HG03571 (cell line): Measurements from ENCODE around the gene SSB.
A peak's percentile ranks its signal among the peaks of the same experiment; 100 is the strongest.
"Not testable (repeated sequence)": the region's sequence is repeated elsewhere in the genome, so short reads cannot be mapped to it uniquely, and the experiment has no call there.

Source experiments
- ATAC-seq: cut with Tn5 transposase; IDR thresholded peaks from one replicate; pipeline ENCODE4 v1.9.1; 2021; ENCODE audit not compliant: unreplicated experiment

The SSB gene

DNA sequence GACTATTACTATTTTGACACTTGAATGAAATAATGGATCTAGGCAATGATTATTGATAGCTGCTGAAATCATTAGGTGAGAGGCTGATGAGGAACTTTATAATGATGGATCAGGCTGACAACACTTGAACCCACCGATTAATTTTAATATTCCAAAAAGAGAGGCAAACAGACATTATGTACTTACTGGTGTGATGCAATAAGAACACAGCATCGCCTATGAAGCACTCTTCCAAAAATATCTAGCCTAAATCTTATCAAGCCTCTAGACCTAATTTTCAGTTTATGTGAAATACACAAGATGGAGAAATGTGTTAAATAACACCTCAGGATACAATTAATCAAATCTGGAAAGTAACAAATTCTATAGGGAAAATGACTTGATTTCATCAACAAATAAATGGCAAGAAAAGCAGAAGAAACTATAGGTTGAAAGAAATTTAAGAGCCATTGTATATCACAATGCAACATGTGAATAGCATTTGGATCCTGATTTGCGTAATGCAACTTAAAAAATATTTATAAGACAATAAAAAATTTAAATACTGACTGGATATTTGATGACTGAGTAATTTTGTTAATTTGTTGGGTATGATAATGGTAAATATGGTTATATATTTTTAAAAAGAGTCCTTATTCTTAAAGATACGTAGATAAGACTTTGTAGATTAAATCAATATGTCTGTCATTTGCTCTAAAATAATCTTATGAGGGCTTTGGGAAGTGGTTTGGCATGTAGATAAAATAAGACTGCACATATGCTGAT lies 17.2 kb upstream of the SSB start:
- no peak for ATAC-seq

GRCh38 chr2:169782513-169782912 lies 16.2 kb upstream of the SSB start:
- ATAC-seq = no peak

DNA sequence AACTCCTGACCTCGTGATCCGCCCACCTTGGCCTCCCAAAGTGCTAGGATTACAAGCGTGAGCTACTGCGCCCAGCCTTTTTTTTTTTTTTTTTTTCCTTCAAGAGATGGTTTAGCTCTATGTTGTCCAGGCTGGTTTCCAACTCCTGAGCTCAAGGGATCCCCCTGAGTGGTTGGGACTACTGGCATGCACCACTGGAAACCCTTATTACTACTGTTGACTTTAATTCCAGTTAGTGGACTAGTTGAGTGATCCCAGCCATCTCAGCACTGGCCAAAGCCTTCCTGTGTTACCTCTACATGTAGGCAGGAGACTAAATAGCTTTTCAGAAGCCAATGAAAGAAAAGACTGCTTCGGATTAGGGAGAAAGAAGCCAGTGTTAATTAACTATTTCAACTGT lies 8.1 kb upstream of the SSB start:
- no peak for ATAC-seq

- ATAC-seq = no peak
Measured at GRCh38 chr2:169795181-169795580, 3.5 kb upstream of the SSB start.

DNA sequence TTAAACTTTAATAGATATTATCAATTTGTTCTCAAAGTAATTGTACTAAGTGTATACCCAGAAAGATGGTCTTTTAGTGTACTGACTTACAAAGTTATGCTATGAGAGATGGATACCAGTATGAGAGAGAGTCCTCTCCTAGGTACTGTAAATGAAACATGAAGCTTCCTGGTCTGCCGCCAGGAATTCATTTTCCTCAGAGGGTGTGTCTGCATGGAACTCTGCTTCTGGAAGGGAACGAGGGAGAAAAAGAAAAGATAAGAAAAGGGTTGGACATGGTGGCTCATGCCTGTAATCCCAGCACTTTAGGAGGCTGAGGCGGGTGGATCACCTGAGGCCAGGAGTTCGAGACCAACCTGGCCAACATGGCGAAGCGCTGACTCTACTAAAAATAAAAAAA lies 2.2 kb upstream of the SSB start:
- ATAC-seq = no peak

GRCh38 chr2:169797601-169798000 lies 1.1 kb upstream of the SSB start:
- ATAC-seq = no peak

DNA sequence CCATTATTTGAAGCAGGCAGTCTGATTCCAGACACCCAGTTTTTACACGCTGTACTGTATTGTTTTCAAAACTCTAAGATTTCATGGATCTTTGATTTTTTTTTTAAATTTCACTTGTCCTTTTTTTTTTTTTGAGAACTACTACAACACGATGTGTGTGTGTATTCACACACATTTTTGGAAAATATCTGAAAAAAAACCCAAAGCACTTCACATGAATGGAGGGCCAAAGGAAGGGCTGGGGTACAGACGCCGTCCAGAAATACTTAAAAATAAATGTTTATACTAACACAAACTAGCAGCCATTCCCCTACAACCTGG lies 314 bp upstream of the SSB start:
- ATAC-seq = no peak

DNA sequence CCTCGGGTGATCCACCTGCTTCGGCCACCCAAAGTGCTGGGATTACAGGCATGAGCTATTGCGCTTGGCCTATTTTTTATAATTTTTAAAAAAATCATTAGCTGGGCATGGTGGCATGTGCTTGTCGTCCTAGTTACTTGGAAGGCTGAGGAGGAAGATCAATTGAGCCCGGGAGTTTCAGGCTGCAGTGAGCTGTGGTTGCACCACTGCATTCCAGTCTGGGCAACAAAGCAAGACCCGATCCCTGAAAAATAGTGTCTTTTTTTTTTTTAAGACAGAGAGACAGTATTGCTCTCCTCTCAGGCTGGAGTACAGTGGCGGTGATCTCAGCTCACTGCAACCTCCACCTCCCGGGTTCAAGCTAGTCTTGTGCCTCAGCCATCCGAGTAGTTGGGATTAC lies 4.8 kb downstream of the SSB start:
- ATAC-seq = no peak

GRCh38 chr2:169806586-169806985 lies 7.9 kb downstream of the SSB start:
- no peak for ATAC-seq

DNA sequence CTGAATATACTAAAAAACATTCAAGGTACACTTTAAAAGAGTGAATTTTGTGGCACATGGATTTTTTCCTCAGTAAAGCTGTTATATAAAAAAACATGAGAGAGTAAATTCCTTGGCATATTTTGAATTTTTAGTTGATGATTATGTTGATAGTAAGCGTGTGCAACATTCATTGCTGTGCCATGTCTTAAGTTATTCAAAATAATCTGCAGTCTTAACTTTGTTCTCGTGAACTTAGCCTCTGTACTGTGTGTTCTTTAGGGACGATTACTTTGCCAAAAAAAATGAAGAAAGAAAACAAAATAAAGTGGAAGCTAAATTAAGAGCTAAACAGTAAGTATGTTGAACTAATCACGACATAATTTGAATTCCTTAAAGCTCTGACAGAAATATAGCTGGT lies 9.6 kb downstream of the SSB start:
- ATAC-seq = no peak

- ATAC-seq = no peak
Measured at GRCh38 chr2:169815849-169816248, 17.2 kb downstream of the SSB start.

DNA sequence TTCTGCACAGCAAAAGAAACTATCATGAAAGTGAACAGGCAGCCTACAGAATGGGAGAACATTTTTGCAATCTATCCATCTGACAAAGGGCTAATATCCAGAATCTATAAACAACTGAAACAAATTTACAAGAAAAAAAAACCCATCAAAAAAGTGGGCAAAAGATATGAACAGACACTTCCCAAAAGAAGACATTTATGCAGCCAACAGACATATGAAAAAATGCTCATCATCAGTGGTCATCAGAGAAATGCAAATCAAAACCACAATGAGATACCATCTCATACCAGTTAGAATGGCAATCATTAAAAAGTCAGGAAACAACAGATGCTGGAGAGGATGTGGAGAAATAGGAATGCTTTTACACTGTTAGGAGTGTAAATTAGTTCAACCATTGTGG lies 18.3 kb downstream of the SSB start:
- not testable (repeated sequence) for ATAC-seq

- not testable (repeated sequence) for ATAC-seq
Measured at GRCh38 chr2:169817369-169817768, 18.7 kb downstream of the SSB start.

DNA sequence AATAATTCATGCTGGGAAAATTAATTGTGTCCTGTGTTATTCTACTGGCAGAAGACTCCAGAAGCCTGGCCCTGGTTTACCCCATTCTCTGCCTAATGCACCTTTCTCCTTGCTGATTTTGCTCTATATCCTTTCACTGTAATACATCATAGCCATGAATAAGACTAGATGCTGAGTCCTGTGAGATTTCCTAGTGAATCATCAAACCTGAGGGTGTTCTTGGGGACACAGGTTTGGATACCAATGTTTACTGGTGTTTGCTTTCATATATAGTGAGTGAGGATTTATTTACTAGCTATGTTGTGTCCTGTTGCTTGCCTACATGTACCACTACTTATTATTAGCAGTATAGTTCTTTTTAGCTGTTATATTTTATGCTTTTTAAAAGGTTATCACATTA lies 19.6 kb downstream of the SSB start:
- ATAC-seq = no peak

- ATAC-seq = no peak
Measured at GRCh38 chr2:169819106-169819505, 20.4 kb downstream of the SSB start.

- not testable (repeated sequence) for ATAC-seq
Measured at GRCh38 chr2:169820101-169820500, 21.4 kb downstream of the SSB start.

DNA sequence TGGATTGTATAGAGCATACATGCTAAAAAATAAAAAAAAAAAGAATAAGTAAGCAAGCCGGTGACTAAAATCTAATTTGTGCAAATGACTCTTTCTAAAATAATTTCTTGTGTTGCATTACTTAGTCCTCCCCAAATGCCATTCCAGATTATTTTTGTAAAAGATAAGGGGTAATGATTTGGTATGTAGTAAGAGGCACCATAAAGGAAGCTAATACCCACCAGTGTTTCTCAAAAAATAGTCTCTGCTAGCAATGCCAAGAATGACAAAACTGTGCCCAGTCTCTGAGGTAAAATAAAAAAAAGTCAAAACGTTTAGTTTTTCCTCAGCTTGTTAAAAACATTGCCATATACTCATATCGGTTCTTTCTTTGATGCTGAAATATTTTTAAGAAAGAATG lies 23.4 kb downstream of the SSB start:
- ATAC-seq = no peak

- ATAC-seq = no peak
Measured at GRCh38 chr2:169822785-169823392, 24.2 kb downstream of the SSB start.

GRCh38 chr2:169823996-169824372 lies 25.3 kb downstream of the SSB start:
- ATAC-seq = no peak

DNA sequence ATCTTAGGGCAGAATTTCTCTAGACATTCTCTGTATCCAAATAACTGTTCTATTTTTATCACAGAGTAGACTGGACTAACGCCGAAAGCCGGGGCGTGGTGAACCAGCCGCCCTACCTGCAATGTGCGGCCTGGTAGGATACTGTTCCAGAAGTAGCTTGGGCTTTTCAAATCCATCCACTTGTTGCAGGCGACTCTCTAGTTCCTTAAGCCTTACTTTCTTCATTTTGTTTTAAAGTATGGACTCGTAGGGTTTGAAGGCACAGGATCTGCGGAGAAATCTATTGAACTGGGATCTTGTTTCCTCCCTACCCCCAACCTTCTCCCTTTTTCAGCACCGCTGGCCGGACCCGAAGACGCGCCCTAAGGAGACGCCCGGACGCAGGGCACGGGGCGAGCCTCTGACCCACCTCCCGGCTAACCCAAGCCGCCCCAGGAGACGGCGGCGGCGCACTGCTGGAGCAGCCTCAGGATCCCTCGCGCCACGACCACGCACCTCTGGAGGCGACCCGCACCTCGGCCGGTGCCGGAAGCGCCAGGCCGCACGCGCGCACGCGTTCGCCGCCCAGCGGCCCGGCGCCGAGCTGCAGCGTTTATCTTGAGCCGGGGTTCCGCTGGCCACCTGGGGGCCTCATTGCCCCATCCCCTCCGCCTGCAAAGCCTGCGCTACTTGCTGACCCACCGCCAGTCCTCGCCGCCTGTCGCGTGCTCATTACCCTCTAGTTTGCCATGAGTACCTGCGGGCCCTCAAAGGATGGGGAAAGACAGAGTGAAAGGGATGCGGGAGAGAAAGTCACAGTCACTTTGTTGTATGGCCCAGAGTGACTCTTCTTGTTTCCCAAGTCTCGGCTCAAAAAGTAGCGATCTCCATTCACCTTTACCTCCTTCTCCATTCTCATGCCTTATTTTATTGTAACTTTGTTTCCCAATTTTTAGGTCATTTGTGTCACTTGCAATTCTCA lies 26.0 kb downstream of the SSB start, which contains the start of gene METTL5:
TSS of gene METTL5 (minus strand) at position 533 of the 961 bp plus-strand sequence. CDS start at position 225, 308 bp downstream.
- ATAC-seq = peak; percentile 51

DNA sequence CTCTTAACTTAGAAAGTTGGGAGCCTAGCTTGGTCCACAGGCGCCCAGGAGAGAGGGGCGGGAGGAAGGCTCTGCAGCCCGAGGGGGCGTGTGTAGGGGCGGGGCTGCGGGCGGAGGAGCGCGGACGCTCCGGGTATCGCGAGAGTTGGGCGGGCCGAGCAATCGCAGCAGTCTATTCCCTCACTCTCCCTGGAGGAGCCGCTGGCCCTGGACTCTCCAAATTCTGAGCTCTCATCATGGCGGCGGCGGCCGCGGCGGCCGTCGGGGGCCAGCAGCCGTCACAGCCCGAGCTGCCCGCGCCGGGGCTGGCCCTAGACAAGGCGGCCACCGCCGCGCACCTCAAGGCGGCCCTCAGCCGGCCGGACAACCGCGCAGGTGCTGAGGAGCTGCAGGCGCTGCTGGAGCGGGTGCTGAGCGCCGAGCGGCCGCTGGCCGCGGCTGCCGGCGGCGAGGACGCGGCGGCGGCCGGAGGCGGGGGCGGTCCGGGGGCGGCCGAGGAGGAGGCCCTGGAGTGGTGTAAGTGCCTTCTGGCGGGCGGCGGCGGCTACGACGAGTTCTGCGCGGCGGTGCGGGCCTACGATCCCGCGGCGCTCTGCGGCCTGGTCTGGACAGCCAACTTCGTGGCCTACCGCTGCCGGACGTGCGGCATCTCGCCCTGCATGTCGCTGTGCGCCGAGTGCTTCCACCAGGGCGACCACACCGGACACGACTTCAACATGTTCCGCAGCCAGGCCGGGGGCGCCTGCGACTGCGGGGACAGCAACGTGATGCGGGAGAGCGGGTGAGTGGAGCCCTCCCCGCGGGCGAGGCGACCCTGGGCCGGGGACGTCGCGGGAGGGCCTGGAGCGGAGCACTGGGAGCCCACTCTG lies 28.8 kb downstream of the SSB start, which contains the start of gene UBR3:
TSS of gene UBR3 (plus strand) at position 183 of the 869 bp plus-strand sequence. CDS start at position 237, 54 bp downstream.
- ATAC-seq = peak; percentile 81
